A549 (cell line): Measurements from ENCODE around the gene SLC35F4. TPM values are rescaled to one million over a fixed set of nuclear protein-coding genes. Genes with fewer than 3 reads are reported as not detected.

Experiments
- ATAC-seq, 2 experiments: fragments of 200-7000 bp in 1 of 2; fragments of >200 bp in 1 of 2; cut with Nextera tagmentation in 1 of 2; cut with Tn5 transposase in 1 of 2; 3 replicates each; pipeline versions ENCODE4 v1.8.0 to v1.9.1; 2018 to 2020; ENCODE audit warnings: mild to moderate bottlenecking in 1 of 2, moderate library complexity in 1 of 2
- CTCF ChIA-PET: fragments of 300-600 bp; sonication (Branson Sonifier 250); formaldehyde crosslinking; extraction: SDS; loops from one replicate; lab custom pipeline; 2021; ENCODE audit warnings: antibody characterized with exemption, inconsistent platforms; lab: Yijun Ruan, JAX
- POLR2A ChIA-PET: fragments of 350-600 bp; formaldehyde crosslinking; extraction: SDS; loops from one replicate; lab custom pipeline; 2021; ENCODE audit warnings: antibody characterized with exemption, inconsistent platforms; lab: Yijun Ruan, JAX
- DNase-seq, 2 experiments: peaks; one replicate each; pipeline versions ENCODE4 v3.0.0 to v3.0.0-alpha.2; 2011 to 2016; ENCODE audit warnings: low read depth in 1 of 2, low spot score in 1 of 2
- FAIRE-seq: peaks from 2 replicates; lab custom pipeline; 2011; peaks lifted over from hg19 to GRCh38; lab: Jason Lieb, UNC
- H3K27ac ChIP-seq, 2 experiments: fragments of >200 bp; sonication (Bioruptor Twin); formaldehyde crosslinking; 3 replicates each; pipeline ENCODE4 v1.5.1; 2016 to 2017
- H3K4me1 ChIP-seq: fragments of >200 bp; sonication (Bioruptor Twin); formaldehyde crosslinking; 3 replicates; pipeline ENCODE4 v1.6.1; 2016
- H3K4me2 ChIP-seq: fragments of >200 bp; sonication (Bioruptor Twin); formaldehyde crosslinking; 3 replicates; pipeline ENCODE4 v1.6.1; 2016
- H3K4me3 ChIP-seq: fragments of >200 bp; sonication (Bioruptor Twin); formaldehyde crosslinking; 3 replicates; pipeline ENCODE4 v1.5.1; 2016
- H3K9me3 ChIP-seq: fragments of >200 bp; sonication (Bioruptor Twin); formaldehyde crosslinking; 3 replicates; pipeline ENCODE4 v1.6.1; 2016
- BHLHE40 ChIP-seq: IDR thresholded peaks from 2 replicates; pipeline ENCODE4 v1.6.1; 2012; ENCODE audit warnings: low read depth, low read length, inconsistent platforms
- CBX8 ChIP-seq: fragments of 200-600 bp; sonication (generic); IDR thresholded peaks from 2 replicates; pipeline ENCODE4 v1.6.1; 2016
- CHD2 ChIP-seq: fragments of 150-350 bp; IDR thresholded peaks from 2 replicates; pipeline ENCODE4 v1.6.1; 2014; ENCODE audit warnings: low read length; ENCODE audit not compliant: partially characterized antibody
- EHF ChIP-seq: fragments of 250-450 bp; sonication (Bioruptor Pico); IDR thresholded peaks from 2 replicates; pipeline ENCODE4 v1.5.0; 2020; ENCODE audit warnings: mild to moderate bottlenecking
- EHMT2 ChIP-seq: fragments of 200-600 bp; sonication (generic); IDR thresholded peaks from 2 replicates; pipeline ENCODE4 v1.6.1; 2016; ENCODE audit warnings: antibody characterized with exemption, low read depth, mild to moderate bottlenecking, moderate library complexity
- EP300 ChIP-seq, 2 experiments: fragments of >200 bp; sonication (Bioruptor Twin); formaldehyde crosslinking; IDR thresholded peaks; 2 replicates in 1 of 2; 3 replicates in 1 of 2; pipeline ENCODE4 v1.6.1; 2016 to 2017
- FOSB ChIP-seq: fragments of 250-450 bp; sonication (Bioruptor Pico); IDR thresholded peaks from 2 replicates; pipeline ENCODE4 v1.5.0; 2020; ENCODE audit warnings: mild to moderate bottlenecking, moderate library complexity
- FOSL2 ChIP-seq, 2 experiments: fragments of 450-650 bp in 1 of 2; fragments of >200 bp in 1 of 2; sonication (Bioruptor Twin) in 1 of 2; formaldehyde crosslinking; IDR thresholded peaks; 2 replicates each; pipeline versions ENCODE4 v1.5.0 to v1.6.1; 2016 to 2020; ENCODE audit warnings: mild to moderate bottlenecking in 1 of 2, moderate library complexity in 1 of 2
- GATA3 ChIP-seq: IDR thresholded peaks from 2 replicates; pipeline ENCODE4 v1.6.1; 2012; ENCODE audit warnings: borderline replicate concordance
- HEYL ChIP-seq: fragments of 250-450 bp; sonication (Bioruptor Pico); IDR thresholded peaks from 2 replicates; pipeline ENCODE4 v1.8.0; 2021; ENCODE audit warnings: mild to moderate bottlenecking, moderate library complexity
- HOXB5 ChIP-seq: fragments of 250-450 bp; sonication (Bioruptor Pico); IDR thresholded peaks from 2 replicates; pipeline ENCODE4 v1.5.0; 2020; ENCODE audit warnings: mild to moderate bottlenecking, moderate library complexity
- JUNB ChIP-seq: fragments of >200 bp; sonication (Bioruptor Twin); formaldehyde crosslinking; IDR thresholded peaks from 2 replicates; pipeline ENCODE4 v1.6.1; 2016
- KDM1A ChIP-seq: fragments of 200-600 bp; sonication (generic); IDR thresholded peaks from 2 replicates; pipeline ENCODE4 v1.6.1; 2016; ENCODE audit warnings: low read depth, mild to moderate bottlenecking
- KDM5A ChIP-seq: fragments of 200-600 bp; sonication (generic); IDR thresholded peaks from 2 replicates; pipeline ENCODE4 v1.6.1; 2016; ENCODE audit warnings: antibody characterized with exemption, mild to moderate bottlenecking
- MAFK ChIP-seq: fragments of 450-650 bp; IDR thresholded peaks from 2 replicates; pipeline ENCODE4 v1.6.1; 2014; ENCODE audit not compliant: partially characterized antibody
- NFE2L2 ChIP-seq: fragments of 150-350 bp; conservative IDR thresholded peaks from 2 replicates; pipeline ENCODE4 v1.6.1; 2014; ENCODE audit warnings: low read length
- NR3C1 ChIP-seq: fragments of >200 bp; sonication (Bioruptor Twin); formaldehyde crosslinking; IDR thresholded peaks from 3 replicates; pipeline ENCODE4 v1.6.1; 2017
- PHF8 ChIP-seq: fragments of 200-600 bp; sonication (generic); IDR thresholded peaks from 2 replicates; pipeline ENCODE4 v1.6.1; 2016; ENCODE audit warnings: low read depth, mild to moderate bottlenecking, antibody characterized with exemption, moderate library complexity, borderline replicate concordance
- RAD21 ChIP-seq, 2 experiments: fragments of >200 bp in 1 of 2; sonication (Bioruptor Twin) in 1 of 2; formaldehyde crosslinking in 1 of 2; IDR thresholded peaks in 1 of 2; conservative IDR thresholded peaks in 1 of 2; 2 replicates in 1 of 2; 3 replicates in 1 of 2; pipeline ENCODE4 v1.6.1; 2012 to 2018; ENCODE audit warnings: inconsistent platforms in 1 of 2
- RARB ChIP-seq: fragments of 250-450 bp; sonication (Bioruptor Pico); IDR thresholded peaks from 2 replicates; pipeline ENCODE4 v1.8.0; 2021; ENCODE audit warnings: mild to moderate bottlenecking, moderate library complexity
- RFX5 ChIP-seq: fragments of 450-650 bp; IDR thresholded peaks from 2 replicates; pipeline ENCODE4 v1.7.1; 2014; ENCODE audit warnings: antibody characterized with exemption, mild to moderate bottlenecking, moderate library complexity
- SREBF2 ChIP-seq: fragments of 450-650 bp; IDR thresholded peaks from 2 replicates; pipeline ENCODE4 v1.6.1; 2014; ENCODE audit warnings: mild to moderate bottlenecking, moderate library complexity
- USF2 ChIP-seq: fragments of 450-650 bp; IDR thresholded peaks from 2 replicates; pipeline ENCODE4 v1.6.1; 2014; ENCODE audit warnings: antibody characterized with exemption
- ZC3H11A ChIP-seq: fragments of 450-650 bp; IDR thresholded peaks from 2 replicates; pipeline ENCODE4 v1.6.1; 2014; ENCODE audit warnings: antibody characterized with exemption, mild to moderate bottlenecking
- ZFP36 ChIP-seq: fragments of 450-650 bp; IDR thresholded peaks from 2 replicates; pipeline ENCODE4 v1.6.1; 2014; ENCODE audit warnings: borderline replicate concordance; ENCODE audit not compliant: partially characterized antibody
- ZSCAN20 ChIP-seq: fragments of 250-450 bp; sonication (Bioruptor Pico); IDR thresholded peaks from 2 replicates; pipeline ENCODE4 v1.8.0; 2022; ENCODE audit warnings: mild to moderate bottlenecking, moderate library complexity
- WGBS: methylation state at CpG from one replicate; pipeline ENCODE4 v1.1.6; 2017; ENCODE audit errors: missing lambda C conversion rate; 5-methylcytosine and 5-hydroxymethylcytosine counted together
- polyA plus RNA-seq, 4 experiments: library from polyadenylated mRNA; depleted of rRNA in 3 of 4; stranded (reverse); fragments of >200 nt; fragmentation: RNase III in 1 of 4; extraction: RNeasy Plus Mini Kit Qiagen cat#74134 plus additional on column Dnase treatment in 1 of 4; gene quantifications; 2 replicates in 3 of 4; 3 replicates in 1 of 4; pipeline ENCODE4 v1.2.3, GENCODE V29; 2011 to 2017
- TF ChIP-seq, protein P1 (sequence below): fragments of 150-350 bp; IDR thresholded peaks from 2 replicates; pipeline ENCODE4 v1.6.1; 2014; ENCODE audit warnings: low read depth, mild to moderate bottlenecking, low read length
- TF ChIP-seq, protein P2 (sequence below): fragments of >200 bp; sonication (Bioruptor Twin); formaldehyde crosslinking; IDR thresholded peaks from 3 replicates; pipeline ENCODE4 v1.6.1; 2016
- TF ChIP-seq, protein P3 (sequence below): IDR thresholded peaks from 2 replicates; pipeline ENCODE4 v1.6.1; 2012
- TF ChIP-seq, protein P4 (sequence below): IDR thresholded peaks from 2 replicates; pipeline ENCODE4 v1.6.1; 2012; ENCODE audit warnings: low read depth, borderline replicate concordance

The SLC35F4 gene
- polyA plus RNA-seq, 2 of the 4 experiments (the other 2 are of a cell fraction) = not detected

- 62% methylated on average over 2 of the region's 2 CpGs for WGBS
These were observed 68.7 kb downstream of the SLC35F4 start for GRCh38 chr14:57797160-57797559.

DNA sequence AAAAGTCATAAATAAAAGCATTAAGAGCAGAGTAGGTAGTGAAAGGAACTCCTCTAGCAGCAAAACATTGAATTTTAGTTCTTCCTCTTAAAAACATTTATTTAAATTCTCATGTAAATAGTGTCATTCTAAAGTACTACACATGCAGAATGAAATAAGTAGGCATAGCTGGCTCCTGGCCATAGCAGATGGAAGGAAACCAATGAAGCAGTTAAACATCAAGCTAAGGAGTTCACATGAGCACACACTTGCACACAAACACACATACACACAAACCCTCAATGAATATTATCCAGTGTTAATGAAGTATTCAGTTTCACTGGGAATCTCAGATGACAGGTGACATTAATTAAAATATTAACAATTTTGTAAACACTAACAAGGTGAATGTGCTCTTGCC, 69.3 kb downstream of the SLC35F4 start:
- no peaks in the 10 kb centered on the region for H3K4me1 ChIP-seq
- no peak for DNase-seq
- no peak for FAIRE-seq
- ChIA-PET POLR2A (no interaction called here), CTCF (interaction anchor here (0.7 kb wide), 1 partner anchor 10 kb away, joined by 3 read pairs; no protein-coding TSS in a partner anchor)
- no peak overlapping the region for H3K4me3 ChIP-seq
- no peak for ATAC-seq
- no peak overlapping the region for H3K27ac ChIP-seq
- H3K4me2 ChIP-seq = no peak overlapping the region
- H3K9me3 ChIP-seq = no peaks in the 10 kb centered on the region
- TF ChIP-seq, protein P1, sequence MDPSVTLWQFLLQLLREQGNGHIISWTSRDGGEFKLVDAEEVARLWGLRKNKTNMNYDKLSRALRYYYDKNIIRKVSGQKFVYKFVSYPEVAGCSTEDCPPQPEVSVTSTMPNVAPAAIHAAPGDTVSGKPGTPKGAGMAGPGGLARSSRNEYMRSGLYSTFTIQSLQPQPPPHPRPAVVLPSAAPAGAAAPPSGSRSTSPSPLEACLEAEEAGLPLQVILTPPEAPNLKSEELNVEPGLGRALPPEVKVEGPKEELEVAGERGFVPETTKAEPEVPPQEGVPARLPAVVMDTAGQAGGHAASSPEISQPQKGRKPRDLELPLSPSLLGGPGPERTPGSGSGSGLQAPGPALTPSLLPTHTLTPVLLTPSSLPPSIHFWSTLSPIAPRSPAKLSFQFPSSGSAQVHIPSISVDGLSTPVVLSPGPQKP = no peak
- TF ChIP-seq ZFP36 (no peak), EP300 (IDR thresholded peaks at IDR 0.05) (no peak), HEYL (CRISPR knock-in tag) (no peak)

More at GRCh38 chr14:57797160-57797559, 68.7 kb downstream of the SLC35F4 start:
- Histone ChIP-seq H3K27ac (no peak overlapping the region), H3K4me2 (no peak overlapping the region), H3K4me1 (no peaks in the 10 kb centered on the region)
- ATAC-seq (no peak), FAIRE-seq (no peak)
- CTCF ChIA-PET = interaction anchor here (0.7 kb wide), 1 partner anchor 10 kb away, joined by 3 read pairs; no protein-coding TSS in a partner anchor
- TF ChIP-seq RARB (CRISPR knock-in tag) (no peak), EHMT2 (no peak), BHLHE40 (no peak), EHF (CRISPR knock-in tag) (no peak), ZFP36 (no peak), GATA3 (no peak), PHF8 (no peak), FOSB (CRISPR knock-in tag) (no peak), FOSL2 (IDR thresholded peaks at IDR 0.05) (no peak), FOSL2 (CRISPR knock-in tag; IDR thresholded peaks at IDR 0.05) (no peak), NR3C1 (no peak), SREBF2 (no peak), KDM5A (no peak)
- TF ChIP-seq, protein P2, sequence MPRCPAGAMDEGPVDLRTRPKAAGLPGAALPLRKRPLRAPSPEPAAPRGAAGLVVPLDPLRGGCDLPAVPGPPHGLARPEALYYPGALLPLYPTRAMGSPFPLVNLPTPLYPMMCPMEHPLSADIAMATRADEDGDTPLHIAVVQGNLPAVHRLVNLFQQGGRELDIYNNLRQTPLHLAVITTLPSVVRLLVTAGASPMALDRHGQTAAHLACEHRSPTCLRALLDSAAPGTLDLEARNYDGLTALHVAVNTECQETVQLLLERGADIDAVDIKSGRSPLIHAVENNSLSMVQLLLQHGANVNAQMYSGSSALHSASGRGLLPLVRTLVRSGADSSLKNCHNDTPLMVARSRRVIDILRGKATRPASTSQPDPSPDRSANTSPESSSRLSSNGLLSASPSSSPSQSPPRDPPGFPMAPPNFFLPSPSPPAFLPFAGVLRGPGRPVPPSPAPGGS = no peak
- TF ChIP-seq, all 56 proteins: peak for 0
- no peak for DNase-seq
- no peaks in the 10 kb centered on the region for H3K9me3 ChIP-seq
- POLR2A ChIA-PET = no interaction called here
- no peak overlapping the region for H3K4me3 ChIP-seq

- FAIRE-seq = no peak
- 20% methylated on average over 3 of the region's 3 CpGs for WGBS
- no peaks in the 10 kb centered on the region for H3K4me1 ChIP-seq
- no peak overlapping the region for H3K4me2 ChIP-seq
- no peak overlapping the region for H3K27ac ChIP-seq
- DNase-seq = no peak
- peaks cover 8% of the 10 kb centered on the region; the same call in 1 of the 3 replicates for H3K9me3 ChIP-seq
- ChIA-PET CTCF (interaction anchor here (0.9 kb wide), 1 partner anchor 100 kb away, joined by 3 read pairs; no protein-coding TSS in a partner anchor), POLR2A (no interaction called here)
- no peak for ATAC-seq
- no peak overlapping the region for H3K4me3 ChIP-seq
- TF ChIP-seq CHD2 (no peak), ZC3H11A (no peak), USF2 (no peak), NR3C1 (no peak), BHLHE40 (no peak), HEYL (CRISPR knock-in tag) (no peak), RFX5 (no peak), CBX8 (no peak), MAFK (no peak), KDM1A (no peak), PHF8 (no peak), HOXB5 (no peak), NFE2L2 (no peak), JUNB (no peak), RAD21 (conservative IDR thresholded peaks at IDR 0.05 in 1 of 2, IDR thresholded peaks at IDR 0.05 in 1 of 2) (no peak), ZSCAN20 (CRISPR knock-in tag) (no peak), ZFP36 (no peak)
- TF ChIP-seq, protein P3, sequence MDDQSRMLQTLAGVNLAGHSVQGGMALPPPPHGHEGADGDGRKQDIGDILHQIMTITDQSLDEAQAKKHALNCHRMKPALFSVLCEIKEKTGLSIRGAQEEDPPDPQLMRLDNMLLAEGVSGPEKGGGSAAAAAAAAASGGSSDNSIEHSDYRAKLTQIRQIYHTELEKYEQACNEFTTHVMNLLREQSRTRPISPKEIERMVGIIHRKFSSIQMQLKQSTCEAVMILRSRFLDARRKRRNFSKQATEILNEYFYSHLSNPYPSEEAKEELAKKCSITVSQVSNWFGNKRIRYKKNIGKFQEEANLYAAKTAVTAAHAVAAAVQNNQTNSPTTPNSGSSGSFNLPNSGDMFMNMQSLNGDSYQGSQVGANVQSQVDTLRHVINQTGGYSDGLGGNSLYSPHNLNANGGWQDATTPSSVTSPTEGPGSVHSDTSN = no peak
- TF ChIP-seq, protein P4, sequence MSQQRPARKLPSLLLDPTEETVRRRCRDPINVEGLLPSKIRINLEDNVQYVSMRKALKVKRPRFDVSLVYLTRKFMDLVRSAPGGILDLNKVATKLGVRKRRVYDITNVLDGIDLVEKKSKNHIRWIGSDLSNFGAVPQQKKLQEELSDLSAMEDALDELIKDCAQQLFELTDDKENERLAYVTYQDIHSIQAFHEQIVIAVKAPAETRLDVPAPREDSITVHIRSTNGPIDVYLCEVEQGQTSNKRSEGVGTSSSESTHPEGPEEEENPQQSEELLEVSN = no peak
- TF ChIP-seq, protein P1 = no peak
- TF ChIP-seq, all 56 proteins: peak for 0
These were observed 80.8 kb downstream of the SLC35F4 start for GRCh38 chr14:57785058-57785457.
